Measurements from ENCODE around the gene GRID1.

- TF ChIP-seq CTCF (IDR thresholded peaks at IDR 0.05) (no peak), POLR2A (IDR thresholded peaks at IDR 0.05) (no peak)
Observed at GRCh38 chr10:86248062-86248461, 118.5 kb downstream of the GRID1 start.
